ENCODE measurements around the gene DPYD. TPM values are rescaled to one million over a fixed set of nuclear protein-coding genes. Genes with fewer than 3 reads are reported as not detected.

The DPYD gene
- total and polyA plus RNA-seq, 2 donors from 2014 or later = 4.9 to 41.6 TPM

DNA sequence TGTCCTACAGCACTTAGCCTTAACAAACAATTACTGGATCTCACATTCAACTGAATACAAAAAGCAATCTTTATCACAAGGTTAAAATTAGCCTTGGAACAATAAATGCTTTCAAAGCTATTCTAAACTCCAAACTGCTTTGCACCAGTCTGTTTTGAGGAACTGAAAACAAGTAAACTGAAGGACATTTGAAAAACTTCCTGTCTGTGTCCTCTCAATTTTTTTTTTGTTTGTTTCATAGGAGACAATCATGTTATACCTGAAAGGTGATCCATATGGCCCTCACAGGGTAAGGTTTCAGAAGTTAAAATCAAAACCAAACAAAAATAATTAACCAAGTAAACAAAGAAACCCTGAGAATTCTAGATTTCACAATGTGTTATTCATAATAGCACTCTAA is 459.1 kb downstream of the DPYD start:
- no peak overlapping the region for H3K9ac ChIP-seq (ENCODE audit: low read length in 3 of 3)
- TF ChIP-seq, protein P1, sequence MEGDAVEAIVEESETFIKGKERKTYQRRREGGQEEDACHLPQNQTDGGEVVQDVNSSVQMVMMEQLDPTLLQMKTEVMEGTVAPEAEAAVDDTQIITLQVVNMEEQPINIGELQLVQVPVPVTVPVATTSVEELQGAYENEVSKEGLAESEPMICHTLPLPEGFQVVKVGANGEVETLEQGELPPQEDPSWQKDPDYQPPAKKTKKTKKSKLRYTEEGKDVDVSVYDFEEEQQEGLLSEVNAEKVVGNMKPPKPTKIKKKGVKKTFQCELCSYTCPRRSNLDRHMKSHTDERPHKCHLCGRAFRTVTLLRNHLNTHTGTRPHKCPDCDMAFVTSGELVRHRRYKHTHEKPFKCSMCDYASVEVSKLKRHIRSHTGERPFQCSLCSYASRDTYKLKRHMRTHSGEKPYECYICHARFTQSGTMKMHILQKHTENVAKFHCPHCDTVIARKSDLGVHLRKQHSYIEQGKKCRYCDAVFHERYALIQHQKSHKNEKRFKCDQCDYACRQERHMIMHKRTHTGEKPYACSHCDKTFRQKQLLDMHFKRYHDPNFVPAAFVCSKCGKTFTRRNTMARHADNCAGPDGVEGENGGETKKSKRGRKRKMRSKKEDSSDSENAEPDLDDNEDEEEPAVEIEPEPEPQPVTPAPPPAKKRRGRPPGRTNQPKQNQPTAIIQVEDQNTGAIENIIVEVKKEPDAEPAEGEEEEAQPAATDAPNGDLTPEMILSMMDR (IDR thresholded peaks at IDR 0.05; ENCODE audit: borderline replicate concordance, extremely low read depth, insufficient read depth) = no peak
- H3K27me3 ChIP-seq (ENCODE audit: control insufficient read depth, insufficient read depth, low read length) = no peaks in the 10 kb centered on the region
- no peaks in the 10 kb centered on the region for H3K4me1 ChIP-seq (ENCODE audit: control insufficient read depth in 2 of 3, insufficient read depth in 2 of 3, low read depth in 1 of 3, low read length in 3 of 3)
- H3K4me3 ChIP-seq (ENCODE audit: low read length in 3 of 3) = no peak overlapping the region
- H3K36me3 ChIP-seq (ENCODE audit: control insufficient read depth in 2 of 3, insufficient read depth in 3 of 3, low read length in 3 of 3) = no peaks in the 10 kb centered on the region
- intact Hi-C loops (cut with DNase I) = no loop called here
- DNase-seq = peak in 1 of 5 donors; percentile 4
- peak; percentile 19 for FAIRE-seq
- no peaks in the 10 kb centered on the region for H3K9me3 ChIP-seq (ENCODE audit: control insufficient read depth in 2 of 3, insufficient read depth in 1 of 3, low read length in 3 of 3)
- H3K27ac ChIP-seq (ENCODE audit: low read depth in 2 of 2, low read length in 2 of 2) = no peak overlapping the region

DNA sequence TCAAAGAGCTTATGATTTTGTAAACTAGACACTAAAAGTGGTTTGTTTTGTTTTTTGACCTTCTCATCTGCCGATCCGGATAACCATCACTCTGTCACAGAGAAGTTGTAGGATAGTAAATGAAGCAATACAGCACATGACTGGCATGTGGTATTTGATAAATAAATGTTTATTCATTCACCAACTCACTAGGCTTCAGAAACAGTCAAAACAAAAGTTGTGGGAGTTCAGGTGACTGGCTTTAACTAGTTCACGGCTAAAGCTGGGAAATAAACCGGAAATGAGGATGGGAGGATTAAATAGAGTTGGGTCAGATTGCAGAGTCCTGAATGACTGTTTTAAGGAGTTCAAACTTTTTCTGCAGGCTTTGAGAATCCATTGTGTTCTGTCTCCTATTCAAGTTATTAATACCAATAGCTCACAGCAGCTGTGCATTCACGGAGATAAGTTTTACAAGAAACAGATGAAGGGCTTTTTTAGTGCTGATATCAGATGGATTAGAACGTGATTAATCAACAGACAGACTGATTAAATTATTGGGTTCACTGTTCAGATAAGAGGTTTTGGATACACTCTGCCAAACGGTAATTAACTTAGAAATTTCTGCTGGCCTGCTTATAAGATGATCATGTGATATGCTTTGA is 463.3 kb downstream of the DPYD start:
- no peaks in the 10 kb centered on the region for H3K27me3 ChIP-seq (ENCODE audit: control insufficient read depth, insufficient read depth, low read length)
- no peak overlapping the region for H3K4me3 ChIP-seq (ENCODE audit: low read length in 3 of 3)
- intact Hi-C loops (cut with DNase I) = no loop called here
- no peaks in the 10 kb centered on the region for H3K4me1 ChIP-seq (ENCODE audit: control insufficient read depth in 2 of 3, insufficient read depth in 2 of 3, low read depth in 1 of 3, low read length in 3 of 3)
- H3K27ac ChIP-seq (ENCODE audit: low read depth in 2 of 2, low read length in 2 of 2) = no peak overlapping the region
- H3K9me3 ChIP-seq (ENCODE audit: control insufficient read depth in 2 of 3, insufficient read depth in 1 of 3, low read length in 3 of 3) = no peaks in the 10 kb centered on the region
- H3K9ac ChIP-seq (ENCODE audit: low read length in 3 of 3) = no peak overlapping the region
- TF ChIP-seq, protein P1 (IDR thresholded peaks at IDR 0.05; ENCODE audit: borderline replicate concordance, extremely low read depth, insufficient read depth) = no peak
- no peaks in the 10 kb centered on the region for H3K36me3 ChIP-seq (ENCODE audit: control insufficient read depth in 2 of 3, insufficient read depth in 3 of 3, low read length in 3 of 3)
- FAIRE-seq (no peak), DNase-seq (peak in 2 of 5 donors; percentile 14 to 28)

DNA sequence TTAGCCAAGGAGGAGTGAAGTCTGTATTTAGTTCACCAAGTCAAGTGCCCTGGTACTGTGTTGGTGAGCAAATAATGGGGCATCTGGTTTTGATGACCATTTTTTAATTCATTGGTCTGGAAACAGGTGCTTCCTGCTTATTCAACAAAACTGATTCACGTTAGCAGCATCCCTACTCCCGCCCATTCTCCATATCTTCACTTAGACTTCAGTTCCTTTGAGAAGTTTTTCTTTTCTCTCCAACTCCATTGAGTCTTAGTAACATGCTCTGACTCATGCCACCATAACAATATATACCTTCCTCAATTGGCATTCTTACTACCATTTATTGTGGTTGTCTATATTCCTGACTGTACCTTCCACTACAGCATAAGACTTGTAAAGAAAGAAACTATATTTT is 468.9 kb downstream of the DPYD start:
- H3K27me3 ChIP-seq (ENCODE audit: control insufficient read depth, insufficient read depth, low read length) = no peaks in the 10 kb centered on the region
- no peaks in the 10 kb centered on the region for H3K36me3 ChIP-seq (ENCODE audit: control insufficient read depth in 2 of 3, insufficient read depth in 3 of 3, low read length in 3 of 3)
- TF ChIP-seq, protein P1 (IDR thresholded peaks at IDR 0.05; ENCODE audit: borderline replicate concordance, extremely low read depth, insufficient read depth) = no peak
- H3K4me3 ChIP-seq (ENCODE audit: low read length in 3 of 3) = no peak overlapping the region
- no peak overlapping the region for H3K9ac ChIP-seq (ENCODE audit: low read length in 3 of 3)
- DNase-seq = no peak
- H3K27ac ChIP-seq (ENCODE audit: low read depth in 2 of 2, low read length in 2 of 2) = no peak overlapping the region
- no peak for FAIRE-seq
- intact Hi-C loops (cut with DNase I) = no loop called here
- H3K4me1 ChIP-seq (ENCODE audit: control insufficient read depth in 2 of 3, insufficient read depth in 2 of 3, low read depth in 1 of 3, low read length in 3 of 3) = no peaks in the 10 kb centered on the region
- no peaks in the 10 kb centered on the region for H3K9me3 ChIP-seq (ENCODE audit: control insufficient read depth in 2 of 3, insufficient read depth in 1 of 3, low read length in 3 of 3)

Measured in kidney (tissue), 14 donors.